Stimulated activated CD4-positive, alpha-beta T cell treated with anti-CD3 and anti-CD28 coated beads, TNF-alpha, amount 100 ng/mL, for 1 hour (primary cell): ENCODE results near the gene NHS.
"Not testable (repeated sequence)": the region's sequence is repeated elsewhere in the genome, so short reads cannot be mapped to it uniquely, and the experiment has no call there.

Experiments
- DNase-seq, 3 donors: peaks; one replicate each; pipeline ENCODE4 v3.0.0-alpha.2; 2020; ENCODE audit warnings: low read depth in 3 of 3, low spot score in 1 of 3

NHS gene

DNA sequence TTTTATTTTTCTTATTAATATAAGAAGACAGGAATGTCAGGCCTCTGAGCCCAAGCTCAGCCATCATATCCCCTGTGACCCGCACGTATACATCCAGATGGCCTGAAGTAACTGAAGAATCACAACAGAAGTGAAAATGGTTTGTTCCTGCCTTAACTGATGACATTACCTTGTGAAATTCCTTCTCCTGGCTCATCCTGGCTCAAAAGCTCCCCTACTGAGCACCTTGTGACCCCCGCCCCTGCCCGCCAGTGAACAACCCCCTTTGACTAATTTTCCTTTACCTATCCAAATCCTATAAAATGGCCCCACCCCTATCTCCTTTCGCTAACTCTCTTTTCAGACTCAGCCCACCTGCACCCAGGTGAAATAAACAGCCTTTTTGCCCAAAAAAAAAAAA is 71.3 kb downstream of the NHS start:
- not testable (repeated sequence) for DNase-seq

DNA sequence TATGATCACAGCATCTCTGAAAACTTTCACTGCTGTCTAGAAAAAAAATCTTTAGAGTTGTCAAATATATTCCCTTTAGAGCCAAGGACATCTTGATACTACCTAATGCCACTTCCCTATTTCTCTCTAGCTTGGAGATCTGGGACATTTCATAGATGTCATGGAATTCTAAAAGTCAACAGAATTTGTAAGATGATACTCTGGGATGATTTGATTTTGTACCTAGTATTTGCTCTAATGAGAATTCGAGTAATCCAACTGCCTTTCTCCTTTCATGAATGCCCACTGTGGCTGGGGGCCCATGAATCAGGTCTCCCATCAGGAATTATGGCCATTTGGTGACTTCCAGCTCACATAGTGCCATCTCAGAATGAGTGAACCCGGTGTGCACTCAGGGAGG is 73.2 kb downstream of the NHS start:
- DNase-seq, result no peak

DNA sequence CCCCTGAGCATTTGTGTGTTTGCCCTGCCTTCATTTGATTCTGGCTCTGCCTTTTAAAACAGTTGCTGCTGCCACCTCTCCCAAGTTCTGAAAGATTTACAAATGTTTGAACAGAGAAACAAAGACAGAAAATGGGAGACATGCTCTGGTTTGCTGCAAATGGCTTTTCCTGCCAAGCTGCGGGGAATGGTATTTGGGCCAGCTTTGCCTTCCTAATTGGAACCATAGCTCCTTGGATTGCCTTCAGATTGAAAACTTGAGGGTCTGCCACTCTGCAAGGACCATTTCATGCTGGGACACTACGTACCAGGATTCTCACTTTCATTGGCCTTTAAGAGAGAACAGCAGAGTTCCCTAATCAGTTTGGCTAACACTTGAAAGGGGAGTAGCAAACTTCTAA is 74.9 kb downstream of the NHS start:
- no peak for DNase-seq

DNA sequence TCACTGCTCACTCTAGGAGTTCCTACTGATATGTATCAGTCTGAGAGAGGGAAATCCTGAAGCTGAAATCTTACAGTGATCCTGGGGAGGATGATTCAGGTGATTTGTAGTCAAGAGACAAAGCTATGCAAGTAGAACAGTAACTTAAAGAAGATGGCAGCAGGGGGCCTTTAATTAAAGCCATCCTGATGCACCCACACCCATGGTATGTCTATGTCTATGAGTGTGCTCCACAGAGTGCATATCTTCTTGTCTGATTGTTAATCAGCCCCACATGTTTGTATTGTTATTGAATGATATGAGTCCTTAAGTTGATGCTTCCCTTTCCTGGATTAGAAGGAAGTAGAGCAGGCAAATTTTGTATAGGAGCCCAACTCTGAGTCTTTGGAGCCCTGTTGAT is 78.8 kb downstream of the NHS start:
- DNase-seq, result no peak

DNA sequence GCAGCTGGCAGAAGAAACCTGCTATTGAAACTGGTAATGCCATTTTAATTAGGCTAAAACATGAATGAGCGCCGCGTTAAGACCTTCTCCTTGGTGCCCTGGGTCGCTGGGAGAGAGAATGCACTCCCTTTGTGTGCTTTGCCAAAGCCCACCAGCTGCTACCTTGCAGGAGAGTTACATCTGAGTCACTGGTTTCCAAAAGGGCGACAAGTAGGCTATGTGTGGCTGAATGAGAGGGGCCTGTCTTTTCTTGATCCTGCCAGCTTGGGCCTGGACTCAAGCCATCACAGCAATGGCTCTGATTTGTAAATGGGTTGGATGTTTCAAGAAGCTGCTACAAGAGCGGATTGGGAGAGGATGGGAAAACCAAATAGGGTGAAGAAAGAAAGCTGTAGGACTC is 81.5 kb downstream of the NHS start:
- no peak for DNase-seq

DNA sequence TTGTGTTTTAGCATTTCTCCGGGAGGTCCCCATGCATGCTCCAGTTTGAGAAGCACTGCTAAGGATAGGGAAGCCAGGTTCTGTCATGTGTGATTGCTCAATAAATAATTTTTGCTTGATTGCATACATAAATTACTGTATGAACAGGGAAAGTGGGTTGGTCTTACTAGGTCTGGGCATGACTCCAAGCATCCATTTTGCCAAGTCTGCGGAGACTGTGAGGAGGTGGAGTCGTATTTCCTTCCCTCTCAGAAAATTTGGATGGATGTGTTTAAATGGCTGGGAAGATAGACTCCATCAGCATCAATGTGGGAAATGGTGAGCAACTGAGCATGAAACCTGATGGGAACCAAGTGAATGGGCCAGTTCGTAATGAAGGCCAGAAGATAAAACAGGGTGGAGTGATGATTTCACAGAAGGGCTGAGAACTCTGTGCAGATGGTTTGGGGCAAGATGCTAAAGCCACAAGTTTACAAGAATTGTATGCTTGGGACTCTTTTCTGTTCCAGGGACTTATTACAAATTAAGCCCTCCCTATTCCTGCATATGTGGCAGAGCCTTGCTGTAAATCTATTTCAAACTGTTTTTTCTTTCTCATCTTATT is 84.1 kb downstream of the NHS start:
- no peak for DNase-seq

DNA sequence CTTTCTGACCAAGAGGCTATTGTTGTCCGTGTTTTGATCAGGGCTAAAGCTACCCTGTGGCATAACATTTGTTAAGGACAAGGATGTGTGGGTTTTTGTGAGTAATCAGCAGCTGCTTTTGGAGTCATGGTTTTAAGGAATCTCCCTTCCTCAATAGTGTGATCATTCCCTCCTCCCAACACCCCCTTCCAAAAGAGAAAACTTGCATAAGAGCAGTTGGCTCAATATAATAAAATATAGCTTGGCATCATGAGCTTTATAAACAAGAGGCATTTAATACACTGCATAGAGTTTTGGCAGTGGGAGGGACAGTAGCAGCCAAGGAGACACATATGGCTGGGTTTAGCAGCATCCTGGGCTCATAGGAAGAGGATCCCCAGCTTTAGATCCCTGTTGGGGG is 84.7 kb downstream of the NHS start:
- no peak for DNase-seq

DNA sequence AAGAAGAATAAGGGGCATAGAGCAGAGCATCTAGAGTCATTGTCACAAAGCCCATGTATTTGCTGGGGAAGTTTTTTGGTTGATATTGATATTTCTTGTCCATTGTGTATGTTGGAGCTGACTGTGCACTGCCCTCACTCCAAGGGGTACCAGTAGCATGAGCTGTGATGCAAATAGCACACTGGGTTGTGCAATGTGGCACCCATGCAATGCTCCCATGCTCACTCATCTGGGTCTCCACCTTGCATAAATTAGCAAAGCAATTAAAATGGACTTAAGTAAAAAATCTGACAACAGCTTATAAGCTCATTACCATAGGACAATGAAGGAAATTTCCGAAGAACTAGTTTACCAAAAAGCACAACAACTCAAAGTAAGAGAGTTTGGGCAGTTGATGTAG is 87.9 kb downstream of the NHS start:
- DNase-seq, result no peak

DNA sequence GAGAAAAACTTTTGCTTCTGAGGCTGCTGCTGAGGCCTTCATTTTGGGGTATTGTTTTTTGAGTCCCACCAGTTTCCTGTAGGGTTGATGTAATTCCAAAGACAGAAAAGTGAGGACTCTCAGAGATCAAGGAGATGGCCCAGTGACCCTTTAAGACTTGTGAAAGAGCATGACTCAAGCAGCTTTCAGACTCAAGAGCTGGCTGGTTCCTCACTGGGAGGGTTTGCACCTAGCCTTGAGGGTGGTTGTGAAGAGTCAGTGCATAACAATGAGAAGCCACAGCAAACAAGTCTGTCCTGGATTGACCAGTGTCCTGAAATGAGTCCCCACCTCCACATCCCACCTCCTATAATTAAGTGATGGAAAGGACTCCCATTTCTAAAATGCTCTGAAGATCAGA is 89.2 kb downstream of the NHS start:
- DNase-seq, result no peak

DNA sequence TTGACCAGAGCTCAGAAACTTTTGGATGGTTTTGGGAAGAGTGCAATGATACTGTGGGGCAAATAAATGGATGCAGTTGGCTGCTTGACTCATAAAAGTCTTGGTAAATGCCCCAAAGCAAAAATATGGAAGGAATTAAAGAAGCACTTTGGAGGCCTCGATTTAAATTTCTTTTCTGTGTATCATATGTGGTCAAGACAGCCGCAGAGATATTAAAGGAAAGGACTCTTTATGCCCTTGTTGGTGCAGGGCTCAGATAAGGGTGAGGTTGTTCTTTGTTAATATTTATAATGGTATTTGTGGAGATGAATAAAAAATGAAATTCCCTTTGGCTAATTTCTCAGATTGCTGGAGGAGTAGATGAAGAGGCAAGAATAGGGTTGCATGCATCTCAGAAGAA is 90.2 kb downstream of the NHS start:
- DNase-seq, result no peak

DNA sequence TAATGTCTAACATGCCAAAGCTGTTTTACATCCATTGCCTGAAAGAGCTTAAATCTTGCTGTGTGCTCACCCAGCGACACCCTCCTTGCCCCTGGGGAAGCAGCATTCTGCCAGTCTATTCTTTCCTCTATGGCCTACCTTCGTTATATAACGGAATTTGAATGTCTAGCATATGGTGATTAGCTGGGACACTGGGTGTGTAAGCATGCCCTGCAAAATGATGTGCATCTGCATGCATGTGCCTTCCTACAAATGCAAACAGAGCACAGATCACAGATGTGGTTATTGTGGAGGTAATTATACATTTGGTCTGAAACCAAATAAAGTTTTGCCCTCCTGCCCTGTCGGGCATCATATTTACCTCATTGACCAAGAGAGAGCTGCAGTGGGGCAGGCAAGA is 90.8 kb downstream of the NHS start:
- no peak for DNase-seq

DNA sequence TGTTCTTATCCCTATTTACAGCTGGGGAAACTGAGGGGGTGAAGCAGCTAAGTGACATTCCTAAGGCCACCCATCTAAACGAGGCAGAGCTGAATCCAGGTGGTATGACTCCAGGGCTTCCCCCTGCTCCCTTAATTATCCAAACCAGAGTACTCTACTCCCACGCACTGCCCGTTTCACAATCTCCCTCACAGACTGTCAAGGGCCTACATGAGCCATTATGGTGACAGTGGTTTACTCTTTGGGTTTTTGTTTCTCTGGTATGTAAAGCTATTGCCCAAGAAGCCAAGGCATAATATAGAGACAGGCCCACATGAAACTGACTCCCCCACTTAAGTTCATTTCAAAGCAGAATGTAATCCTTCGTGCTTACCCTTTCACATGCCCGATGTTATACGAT is 95.1 kb downstream of the NHS start:
- no peak for DNase-seq

DNA sequence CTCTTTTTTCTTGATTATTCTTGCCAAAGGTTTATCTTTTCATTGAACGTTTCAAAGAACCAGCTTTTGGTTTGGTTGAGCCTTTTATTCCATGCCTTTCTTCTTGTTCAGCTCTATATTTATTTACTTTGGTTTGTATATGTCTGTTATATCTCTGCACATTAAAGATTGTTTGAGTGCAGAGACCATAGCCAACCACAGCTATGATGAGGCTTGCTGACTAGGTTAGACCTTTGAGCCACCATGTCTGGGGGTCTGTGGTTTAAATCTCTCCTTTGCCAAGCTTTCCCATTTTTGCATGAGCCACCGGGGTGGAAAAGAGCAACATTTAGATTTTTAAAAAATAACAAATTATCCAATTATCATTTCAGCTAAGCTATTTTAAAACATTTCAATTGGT is 96.1 kb downstream of the NHS start:
- DNase-seq, result no peak

DNA sequence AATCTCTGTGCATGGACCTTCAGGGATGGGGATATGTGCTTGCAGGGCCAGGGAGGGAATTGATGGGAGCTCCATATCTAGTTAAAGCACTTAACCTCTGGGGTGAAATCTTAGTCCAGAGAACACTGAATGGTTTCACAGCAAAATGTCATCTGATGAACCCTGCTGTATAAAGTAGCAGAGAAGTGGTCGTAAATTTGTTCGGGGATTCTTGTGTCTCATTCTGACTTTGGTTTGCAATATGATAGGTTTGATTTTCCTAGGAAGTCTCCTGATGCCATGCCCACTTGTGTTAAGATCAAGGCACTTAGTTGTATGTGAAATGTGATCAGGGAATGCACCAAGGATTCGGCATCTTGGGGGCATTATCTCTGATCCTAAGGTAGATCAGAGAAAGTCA is 96.9 kb downstream of the NHS start:
- no peak for DNase-seq

DNA sequence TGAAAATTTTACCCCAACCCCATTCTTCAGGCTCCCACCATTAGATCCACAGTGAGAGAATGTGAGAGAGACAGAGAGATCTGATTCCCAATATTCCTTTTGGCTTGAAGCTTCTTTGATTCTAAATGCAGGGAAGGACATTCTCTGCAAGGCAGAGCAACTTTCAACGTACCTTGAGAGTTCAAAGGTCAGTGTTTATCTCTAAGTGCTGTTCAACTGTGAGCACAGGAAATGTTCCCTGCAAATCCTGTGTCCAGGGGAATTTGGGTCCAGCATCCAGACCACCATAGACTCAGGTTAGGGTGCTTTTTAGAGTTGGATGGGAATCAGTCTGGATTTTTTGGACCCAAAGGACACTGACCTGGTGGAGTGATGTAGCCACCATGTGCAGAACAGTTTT is 97.4 kb downstream of the NHS start:
- DNase-seq, result no peak

DNA sequence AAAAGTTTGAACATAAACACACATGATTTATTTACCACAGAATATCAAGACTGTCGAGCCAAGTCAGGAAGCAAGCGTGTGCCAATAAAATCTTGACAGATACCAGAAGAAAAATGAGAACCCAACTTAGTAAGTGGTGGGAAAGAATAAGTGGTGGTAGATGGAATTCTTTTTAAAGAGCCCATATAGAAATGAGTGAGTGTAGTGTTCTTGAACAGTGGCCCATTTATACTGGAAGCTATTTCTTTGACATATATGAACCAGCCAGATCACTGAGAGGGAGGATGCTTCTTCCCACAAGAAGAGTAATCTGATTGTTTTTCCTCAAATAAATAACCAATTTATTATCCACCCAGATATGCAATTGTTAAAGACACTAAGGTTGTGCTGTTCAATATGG is 98.0 kb downstream of the NHS start:
- no peak for DNase-seq

DNA sequence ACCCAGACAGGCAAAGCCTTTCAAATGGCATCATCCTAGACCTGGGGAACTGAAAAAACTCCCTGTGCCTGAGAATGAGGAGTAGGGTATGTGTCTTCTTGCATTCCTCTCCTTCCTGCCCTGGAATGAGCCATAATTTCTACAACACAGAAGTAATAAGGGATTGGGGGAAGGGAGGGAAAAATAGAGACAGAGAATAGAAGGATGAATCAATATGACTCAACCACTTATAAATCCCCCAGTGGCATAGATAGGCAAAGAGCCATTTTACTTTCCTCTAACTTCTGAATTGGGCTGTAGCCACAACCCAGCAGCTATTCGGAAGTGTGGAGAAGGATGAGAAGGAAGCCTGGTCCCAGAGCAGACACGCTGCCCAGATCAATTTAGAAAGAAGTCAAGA is 99.9 kb downstream of the NHS start:
- DNase-seq, result no peak

DNA sequence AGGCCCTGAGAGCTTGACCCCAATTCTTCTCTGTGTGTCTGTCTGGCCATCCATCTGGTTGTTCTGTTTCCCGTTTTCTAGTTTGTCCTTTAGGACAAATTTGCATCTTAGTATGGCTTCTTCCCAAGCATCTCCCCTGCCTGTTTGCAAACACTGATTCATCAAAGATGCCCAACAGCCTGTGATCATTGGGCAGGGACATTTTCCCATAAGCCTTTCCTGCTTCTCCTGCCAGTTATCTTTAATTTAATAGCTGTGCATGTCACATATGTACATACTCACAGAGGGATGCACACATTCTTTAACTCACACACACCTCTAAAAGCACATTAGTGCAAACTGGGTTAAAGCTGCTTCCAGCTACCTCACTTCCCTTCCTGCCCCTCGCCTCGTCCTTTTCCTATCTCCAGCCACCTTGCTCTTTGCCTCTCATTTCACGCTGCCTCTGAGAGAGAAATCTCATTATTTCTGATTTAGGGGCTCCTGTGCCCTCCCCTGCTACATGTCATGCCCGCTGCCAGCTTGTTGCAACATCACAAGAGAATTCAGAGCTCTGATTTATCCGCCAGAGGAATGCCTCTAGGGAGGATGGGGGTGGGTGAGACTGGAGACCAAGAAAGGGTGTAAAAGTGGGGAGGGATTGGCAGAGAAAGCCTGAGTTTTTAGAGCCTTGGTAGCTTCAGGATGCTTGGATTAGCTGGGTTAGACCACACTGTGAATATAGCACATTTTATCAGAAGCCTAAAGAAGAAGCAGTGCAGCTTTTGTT is 100.6 kb downstream of the NHS start:
- no peak for DNase-seq

DNA sequence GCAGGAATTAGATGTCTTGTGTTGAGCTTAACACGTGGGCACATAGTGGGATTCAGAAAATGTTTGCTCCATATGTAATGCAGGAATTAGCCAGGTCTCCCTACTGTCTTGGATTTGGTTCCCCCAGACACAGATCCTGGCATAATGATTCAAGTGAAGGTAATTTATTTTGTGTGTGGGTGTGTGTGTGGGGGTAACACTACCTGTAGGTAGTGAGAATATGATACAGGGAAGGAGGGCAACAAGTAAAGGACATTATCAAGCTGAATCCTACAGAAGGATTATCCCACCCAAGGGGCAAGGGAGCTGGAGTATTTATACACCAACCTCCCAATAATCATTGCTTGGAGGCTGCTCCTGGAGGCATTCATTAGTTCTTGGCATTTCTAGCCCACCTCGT is 101.4 kb downstream of the NHS start:
- DNase-seq, result no peak

DNA sequence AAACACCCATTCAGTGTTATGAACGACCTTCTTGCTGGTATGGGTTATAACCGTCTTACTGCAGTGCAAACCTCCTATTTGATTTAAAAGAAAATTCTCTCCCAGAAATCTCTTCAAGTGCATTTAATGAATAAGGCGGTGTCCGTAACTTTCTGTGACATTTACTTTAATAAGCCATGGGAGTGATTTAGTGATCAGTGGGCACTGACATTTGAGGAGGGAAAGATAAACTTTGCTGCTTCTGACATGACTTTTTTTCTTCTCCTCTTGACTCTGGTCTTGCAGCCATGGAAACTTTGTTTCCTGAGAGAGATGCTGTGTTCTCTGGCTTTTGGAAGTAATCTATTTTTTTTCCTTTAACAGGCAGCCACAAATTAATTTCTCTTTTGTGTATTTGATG is 106.1 kb downstream of the NHS start:
- no peak for DNase-seq

DNA sequence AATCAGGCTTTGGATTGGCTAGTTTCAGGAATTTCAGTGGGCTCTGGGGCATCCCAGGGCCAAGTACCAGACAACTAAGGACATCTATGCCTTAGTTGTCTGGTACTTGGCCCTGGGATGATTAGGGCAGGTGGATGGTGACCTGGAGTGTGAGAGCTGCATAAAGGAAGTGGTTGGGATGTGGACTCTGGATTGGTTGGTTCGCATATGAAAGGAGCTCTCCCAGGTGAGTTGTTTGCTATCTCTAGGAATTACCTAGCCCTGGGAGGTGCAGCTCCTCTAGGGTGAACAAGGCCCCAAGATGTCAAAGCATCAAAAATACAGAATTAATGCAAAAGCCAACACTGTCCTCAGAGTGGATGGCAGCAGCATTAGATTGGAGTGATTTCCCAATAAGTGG is 109.6 kb downstream of the NHS start:
- no peak for DNase-seq

DNA sequence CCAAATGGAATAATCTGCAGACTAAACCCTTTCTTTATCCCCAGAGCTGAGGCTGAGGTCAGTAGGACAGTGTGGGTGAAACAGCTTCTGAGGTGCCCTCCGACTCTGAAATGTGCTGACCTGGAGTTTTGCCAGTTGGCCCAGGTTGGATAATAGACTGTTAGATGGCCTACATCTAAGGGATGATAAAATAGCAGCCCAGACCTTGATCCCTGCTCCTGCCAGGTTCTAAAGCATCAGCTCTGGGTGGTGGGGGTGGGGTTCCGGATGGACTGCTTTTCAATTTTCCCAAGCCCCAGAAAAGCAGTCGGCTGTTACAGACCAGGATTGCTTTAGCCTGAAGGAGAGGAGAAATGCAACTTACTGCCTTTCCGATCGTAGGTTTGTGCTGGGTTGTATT is 110.4 kb downstream of the NHS start:
- DNase-seq, result no peak

DNA sequence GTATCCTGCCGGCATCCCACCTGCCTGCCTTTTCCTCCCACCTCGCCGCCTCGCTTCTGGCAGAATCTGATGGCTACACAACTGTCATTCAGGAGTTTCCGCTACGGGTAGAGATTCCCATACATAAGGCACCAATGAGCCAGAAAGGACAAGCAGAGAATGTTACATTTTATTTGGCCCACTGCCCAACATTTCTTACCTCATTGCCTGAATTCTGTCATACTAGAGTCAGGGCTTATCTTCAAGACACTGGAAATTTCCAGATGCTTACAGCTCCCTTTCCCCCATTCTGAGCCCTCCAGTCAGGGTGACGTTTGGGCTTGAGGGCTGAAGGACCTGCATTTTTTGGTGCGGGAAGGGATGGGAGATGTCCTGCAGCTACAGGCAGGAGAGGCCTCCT is 113.0 kb downstream of the NHS start:
- no peak for DNase-seq
